ENCODE results near the gene DNAJB8. TPM values are rescaled to one million over a fixed set of nuclear protein-coding genes. Genes with fewer than 3 reads are reported as not detected.

DNAJB8 gene
- total RNA-seq, 3 donors from 2014 or later (not counting 1 experiment from before 2014, with no cell fraction given) = not detected

DNA sequence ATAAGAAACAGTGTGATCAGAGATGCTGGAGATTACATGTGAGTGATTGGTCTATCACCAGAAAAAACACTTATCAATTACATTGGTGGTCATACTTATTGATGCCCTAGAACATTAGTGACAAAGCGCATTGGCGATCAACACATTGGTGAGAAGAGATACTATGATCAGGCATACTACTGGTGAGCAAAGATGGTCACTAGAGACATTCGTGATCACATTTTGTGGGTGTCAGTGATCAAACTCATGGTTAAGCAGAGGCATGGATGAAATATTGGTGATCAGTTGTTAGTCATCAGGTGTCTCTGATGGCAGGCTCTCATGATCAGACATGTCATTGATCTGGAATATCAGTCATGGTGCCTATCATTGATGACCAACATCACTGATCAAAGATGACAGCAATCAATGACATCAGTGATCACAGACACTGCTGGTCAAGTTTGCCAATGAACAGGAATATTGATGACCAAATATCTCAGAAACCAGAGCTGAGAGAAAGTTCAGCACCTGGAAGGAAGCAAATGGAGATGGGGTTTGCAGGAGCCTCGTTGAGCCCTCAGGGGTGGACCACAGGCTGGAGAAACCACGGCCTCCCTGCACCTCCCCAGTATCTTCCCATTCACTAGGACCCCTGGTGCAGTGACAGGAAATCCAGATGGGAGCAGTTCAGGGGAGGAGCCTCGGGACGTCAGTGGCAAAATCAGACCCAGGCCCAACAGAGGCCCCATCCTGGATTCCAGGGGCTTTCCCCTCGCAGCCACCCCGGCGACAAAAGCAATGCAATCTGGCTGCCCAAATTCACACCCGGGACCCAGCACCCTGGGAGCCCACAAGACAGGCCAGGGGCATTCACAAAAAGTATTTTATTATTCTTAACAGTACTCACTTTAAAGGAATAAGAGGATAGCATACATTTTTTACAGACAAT lies 12.2 kb upstream of the DNAJB8 start:
- no peak overlapping the region for H3K27ac ChIP-seq (ENCODE audit: low read length)
- H3K36me3 ChIP-seq (ENCODE audit: control insufficient read depth, insufficient read depth, low read length) = no peaks in the 10 kb centered on the region
- no peak overlapping the region for H3K4me3 ChIP-seq (ENCODE audit: low read length)
- H3K27me3 Mint-ChIP-seq (ENCODE audit: low read depth in 2 of 2) = peaks cover 36 to 48% of the 10 kb centered on the region in 2 donors
- no peaks in the 10 kb centered on the region for H3K9me3 Mint-ChIP-seq
- intact Hi-C loops (cut with micrococcal nuclease) = no loop called here
- peaks cover 11% of the 10 kb centered on the region for H3K4me1 ChIP-seq (ENCODE audit: control insufficient read depth, insufficient read depth, low read length)
- H3K27me3 ChIP-seq (ENCODE audit: control insufficient read depth, insufficient read depth, low read length) = peaks cover 19% of the 10 kb centered on the region
- no peaks in the 10 kb centered on the region for H3K36me3 Mint-ChIP-seq
- no peaks in the 10 kb centered on the region for H3K9me3 ChIP-seq (ENCODE audit: control insufficient read depth, insufficient read depth, low read length)
- WGBS (ENCODE audit: insufficient coverage) = 71% methylated on average over 11 of the region's 11 CpGs
- H3K4me1 Mint-ChIP-seq = peaks cover 5 to 9% of the 10 kb centered on the region in 2 donors
- no peak for DNase-seq
- TF ChIP-seq CTCF (IDR thresholded peaks at IDR 0.05) = no peak
- no peak overlapping the region for H3K4me3 Mint-ChIP-seq
- H3K27ac Mint-ChIP-seq = no peak overlapping the region
- no peak for ATAC-seq

DNA sequence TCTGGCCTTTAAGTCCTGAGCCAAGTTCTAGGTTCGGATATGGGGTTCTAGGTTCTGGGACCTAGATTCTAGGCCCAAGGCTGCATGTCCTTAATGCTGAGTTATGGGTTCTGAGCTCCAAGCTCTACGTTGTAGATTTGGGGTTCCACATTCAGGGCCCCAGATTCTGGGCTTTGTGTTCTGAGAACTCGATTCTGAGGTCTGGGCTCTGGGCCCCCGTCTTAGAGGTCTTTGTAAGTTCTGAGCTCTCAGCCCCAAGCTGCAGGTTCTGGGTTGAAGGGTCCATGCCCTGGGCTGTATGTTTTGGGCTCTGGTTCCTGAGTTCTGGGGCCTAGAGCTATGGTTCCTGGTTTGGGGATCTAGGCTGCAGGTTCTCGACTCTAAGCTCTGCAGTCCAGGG lies 10.0 kb upstream of the DNAJB8 start:
- TF ChIP-seq CTCF (IDR thresholded peaks at IDR 0.05) = no peak
- H3K36me3 Mint-ChIP-seq = no peaks in the 10 kb centered on the region
- no peaks in the 10 kb centered on the region for H3K4me1 ChIP-seq (ENCODE audit: control insufficient read depth, insufficient read depth, low read length)
- H3K4me3 Mint-ChIP-seq = no peak overlapping the region
- 70% methylated on average over 5 of the region's 5 CpGs for WGBS (ENCODE audit: insufficient coverage)
- no peak overlapping the region for H3K4me3 ChIP-seq (ENCODE audit: low read length)
- no peaks in the 10 kb centered on the region for H3K9me3 Mint-ChIP-seq
- no peaks in the 10 kb centered on the region for H3K4me1 Mint-ChIP-seq
- H3K9me3 ChIP-seq (ENCODE audit: control insufficient read depth, insufficient read depth, low read length) = no peaks in the 10 kb centered on the region
- DNase-seq (no peak), ATAC-seq (no peak)
- peaks cover 4% of the 10 kb centered on the region for H3K27me3 ChIP-seq (ENCODE audit: control insufficient read depth, insufficient read depth, low read length)
- H3K27me3 Mint-ChIP-seq (ENCODE audit: low read depth in 2 of 2) = peaks cover 27 to 28% of the 10 kb centered on the region in 2 donors
- no peak overlapping the region for H3K27ac ChIP-seq (ENCODE audit: low read length)
- H3K27ac Mint-ChIP-seq = no peak overlapping the region
- intact Hi-C loops (cut with micrococcal nuclease) = no loop called here
- H3K36me3 ChIP-seq (ENCODE audit: control insufficient read depth, insufficient read depth, low read length) = no peaks in the 10 kb centered on the region

- TF ChIP-seq CTCF (IDR thresholded peaks at IDR 0.05) = no peak
- H3K4me1 ChIP-seq (ENCODE audit: control insufficient read depth, insufficient read depth, low read length) = no peaks in the 10 kb centered on the region
- no peaks in the 10 kb centered on the region for H3K36me3 ChIP-seq (ENCODE audit: control insufficient read depth, insufficient read depth, low read length)
- Mint-ChIP-seq H3K4me3 (no peak overlapping the region), H3K27me3 (ENCODE audit: low read depth in 2 of 2) (peaks cover 17 to 24% of the 10 kb centered on the region in 2 donors), H3K4me1 (no peaks in the 10 kb centered on the region), H3K36me3 (no peaks in the 10 kb centered on the region), H3K9me3 (no peaks in the 10 kb centered on the region), H3K27ac (no peak overlapping the region)
- H3K9me3 ChIP-seq (ENCODE audit: control insufficient read depth, insufficient read depth, low read length) = no peaks in the 10 kb centered on the region
- H3K4me3 ChIP-seq (ENCODE audit: low read length) = no peak overlapping the region
- H3K27me3 ChIP-seq (ENCODE audit: control insufficient read depth, insufficient read depth, low read length) = peaks cover 4% of the 10 kb centered on the region
- ATAC-seq (no peak), DNase-seq (no peak)
- 86% methylated on average over 7 of the region's 8 CpGs for WGBS (ENCODE audit: insufficient coverage)
- H3K27ac ChIP-seq (ENCODE audit: low read length) = no peak overlapping the region
- intact Hi-C loops (cut with micrococcal nuclease) = no loop called here
Observed at GRCh38 chr3:128475355-128475754, 8.7 kb upstream of the DNAJB8 start.

Measured in natural killer cell (primary cell).